HEK293 (cell line): ENCODE measurements around the gene CPNE8.

Experiments
- CTCF ChIA-PET: fragments of 350-600 bp; formaldehyde crosslinking; extraction: SDS; loops from one replicate; lab custom pipeline; 2021; ENCODE audit warnings: antibody characterized with exemption; lab: Yijun Ruan, JAX
- POLR2A ChIA-PET: fragments of 300-600 bp; formaldehyde crosslinking; extraction: SDS; loops from one replicate; lab custom pipeline; 2020; ENCODE audit warnings: antibody characterized with exemption, inconsistent platforms; lab: Yijun Ruan, JAX
- H3K27ac ChIP-seq: fragments of 200-500 bp; sonication (Bioruptor generic); 2 replicates; pipeline ENCODE4 v1.5.1; 2014; ENCODE audit warnings: low read depth, low read length, control low read depth, inconsistent platforms; ENCODE audit errors: extremely low read depth
- H3K36me3 ChIP-seq, 2 experiments: fragments of 200-500 bp in 1 of 2; sonication (Bioruptor generic) in 1 of 2; 1 replicate in 1 of 2; 2 replicates in 1 of 2; pipeline ENCODE4 v1.5.1; 2014 to 2017; ENCODE audit warnings: inconsistent platforms in 2 of 2, low read length in 2 of 2; ENCODE audit not compliant: control insufficient read depth in 2 of 2, insufficient read depth in 1 of 2
- H3K4me1 ChIP-seq: fragments of 200-500 bp; sonication (Bioruptor generic); 2 replicates; pipeline ENCODE4 v1.5.1; 2014; ENCODE audit warnings: mild to moderate bottlenecking, low read length, inconsistent platforms; ENCODE audit not compliant: control insufficient read depth, insufficient read depth
- H3K4me3 ChIP-seq: 2 replicates; pipeline ENCODE4 v1.5.1; 2011; ENCODE audit warnings: low read depth, mild to moderate bottlenecking, control low read depth, low read length, moderate library complexity
- H3K9me3 ChIP-seq: fragments of 200-500 bp; sonication (Bioruptor generic); 2 replicates; pipeline ENCODE4 v1.5.1; 2014; ENCODE audit warnings: low read depth, low read length, inconsistent platforms; ENCODE audit not compliant: control insufficient read depth, insufficient read depth
- AEBP2 ChIP-seq: fragments of 450-650 bp; formaldehyde crosslinking; IDR thresholded peaks from 2 replicates; pipeline ENCODE4 v1.5.1; 2016; ENCODE audit warnings: missing biosample characterization, missing genetic modification characterization, borderline replicate concordance
- BCL11B ChIP-seq: fragments of 450-650 bp; formaldehyde crosslinking; IDR thresholded peaks from 2 replicates; pipeline ENCODE4 v1.5.1; 2016; ENCODE audit warnings: low read depth, missing biosample characterization, missing genetic modification characterization
- FEZF1 ChIP-seq: fragments of 450-650 bp; formaldehyde crosslinking; IDR thresholded peaks from 2 replicates; pipeline ENCODE4 v1.5.1; 2016; ENCODE audit warnings: missing biosample characterization, missing genetic modification characterization
- SP2 ChIP-seq: fragments of 450-650 bp; formaldehyde crosslinking; IDR thresholded peaks from 2 replicates; pipeline ENCODE4 v1.5.1; 2016; ENCODE audit warnings: missing biosample characterization, missing genetic modification characterization
- ZBTB21 ChIP-seq: fragments of 450-650 bp; formaldehyde crosslinking; IDR thresholded peaks from 2 replicates; pipeline ENCODE4 v1.5.1; 2017; ENCODE audit warnings: missing biosample characterization, missing genetic modification characterization
- ZFHX2 ChIP-seq: fragments of 450-650 bp; formaldehyde crosslinking; conservative IDR thresholded peaks from 2 replicates; pipeline ENCODE4 v1.5.1; 2016; ENCODE audit warnings: missing biosample characterization, missing genetic modification characterization
- ZIC2 ChIP-seq: fragments of 450-650 bp; formaldehyde crosslinking; IDR thresholded peaks from 2 replicates; pipeline ENCODE4 v1.5.1; 2016; ENCODE audit warnings: missing biosample characterization, missing genetic modification characterization
- ZNF175 ChIP-seq: fragments of 450-650 bp; formaldehyde crosslinking; IDR thresholded peaks from 2 replicates; pipeline ENCODE4 v1.5.1; 2016; ENCODE audit warnings: missing biosample characterization, missing genetic modification characterization
- ZNF202 ChIP-seq: fragments of 450-650 bp; formaldehyde crosslinking; IDR thresholded peaks from 2 replicates; pipeline ENCODE4 v1.5.1; 2016; ENCODE audit warnings: missing biosample characterization, missing genetic modification characterization, borderline replicate concordance
- ZNF266 ChIP-seq: fragments of 450-650 bp; formaldehyde crosslinking; IDR thresholded peaks from 2 replicates; pipeline ENCODE4 v1.5.1; 2016; ENCODE audit warnings: missing biosample characterization, missing genetic modification characterization, low read depth
- ZNF274 ChIP-seq, 2 experiments: fragments of 200-500 bp in 1 of 2; fragments of 450-650 bp in 1 of 2; sonication (Bioruptor generic) in 1 of 2; formaldehyde crosslinking in 1 of 2; IDR thresholded peaks; 2 replicates each; pipeline versions ENCODE4 v1.5.1 to v1.6.1; 2014 to 2016; ENCODE audit warnings: borderline replicate concordance in 1 of 2, inconsistent platforms in 1 of 2, low read length in 1 of 2, missing biosample characterization in 1 of 2, missing genetic modification characterization in 1 of 2
- ZNF350 ChIP-seq: fragments of 450-650 bp; formaldehyde crosslinking; IDR thresholded peaks from 2 replicates; pipeline ENCODE4 v1.5.0; 2017; ENCODE audit warnings: missing biosample characterization, mild to moderate bottlenecking, missing genetic modification characterization
- ZNF510 ChIP-seq: fragments of 450-650 bp; formaldehyde crosslinking; IDR thresholded peaks from 2 replicates; pipeline ENCODE4 v1.5.1; 2018; ENCODE audit warnings: mild to moderate bottlenecking, missing genetic modification characterization, missing biosample characterization; ENCODE audit not compliant: insufficient replicate concordance
- ZNF571 ChIP-seq: fragments of 450-650 bp; formaldehyde crosslinking; IDR thresholded peaks from 2 replicates; pipeline ENCODE4 v1.5.0; 2017; ENCODE audit warnings: missing biosample characterization, missing genetic modification characterization
- ZNF600 ChIP-seq: fragments of 450-650 bp; formaldehyde crosslinking; IDR thresholded peaks from 2 replicates; pipeline ENCODE4 v1.5.1; 2016; ENCODE audit warnings: missing biosample characterization, missing genetic modification characterization
- ZNF776 ChIP-seq: fragments of 450-650 bp; formaldehyde crosslinking; IDR thresholded peaks from 2 replicates; pipeline ENCODE4 v1.5.0; 2017; ENCODE audit warnings: missing biosample characterization, missing genetic modification characterization, borderline replicate concordance
- ZNF837 ChIP-seq: fragments of 450-650 bp; formaldehyde crosslinking; IDR thresholded peaks from 2 replicates; pipeline ENCODE4 v1.5.1; 2016; ENCODE audit warnings: missing biosample characterization, missing genetic modification characterization
- TF ChIP-seq, protein P1 (sequence below): fragments of 450-650 bp; formaldehyde crosslinking; IDR thresholded peaks from 2 replicates; pipeline ENCODE4 v1.5.1; 2016; ENCODE audit warnings: missing biosample characterization, missing genetic modification characterization, low read depth
- TF ChIP-seq, protein P2 (sequence below): fragments of 450-650 bp; formaldehyde crosslinking; IDR thresholded peaks from 2 replicates; pipeline ENCODE4 v1.5.1; 2016; ENCODE audit warnings: missing biosample characterization, missing genetic modification characterization
- TF ChIP-seq, protein P3 (sequence below): fragments of 450-650 bp; formaldehyde crosslinking; IDR thresholded peaks from 2 replicates; pipeline ENCODE4 v1.5.1; 2016; ENCODE audit warnings: missing biosample characterization, missing genetic modification characterization, borderline replicate concordance

Gene CPNE8

GRCh38 chr12:38746744-38747143 is 158.6 kb downstream of the CPNE8 start:
- Histone ChIP-seq H3K4me3 (no peak overlapping the region), H3K9me3 (no peaks in the 10 kb centered on the region), H3K4me1 (no peaks in the 10 kb centered on the region), H3K27ac (no peak overlapping the region), H3K36me3 (no peaks in the 10 kb centered on the region)
- ChIA-PET POLR2A (no interaction called here), CTCF (no interaction called here)
- peak; percentile 93 for TF ChIP-seq ZNF510
- TF ChIP-seq AEBP2 (tag by site-specific recombination), result no peak

DNA sequence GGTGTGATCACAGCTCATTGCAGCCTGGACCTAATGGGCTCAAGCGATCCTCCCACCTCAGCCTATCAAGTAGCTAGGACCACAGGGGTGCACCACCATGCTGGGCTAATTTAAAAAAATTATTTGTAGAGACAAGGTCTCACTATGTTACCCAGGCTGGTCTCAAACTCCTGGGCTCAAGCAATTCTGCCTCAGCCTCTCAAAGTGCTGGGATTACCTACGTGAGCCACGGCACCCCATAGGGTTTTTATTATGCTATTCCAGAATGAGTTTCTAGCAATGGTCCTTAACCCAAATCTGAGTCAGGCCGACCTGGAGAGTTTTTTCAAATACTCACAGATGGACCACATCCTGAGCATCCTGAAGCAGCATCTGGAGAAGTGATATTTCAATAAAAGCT is 159.8 kb downstream of the CPNE8 start:
- no peaks in the 10 kb centered on the region for H3K36me3 ChIP-seq
- TF ChIP-seq ZNF837 (tag by site-specific recombination), result no peak
- TF ChIP-seq ZIC2, result peak; percentile 35; the same call in 1 of the 2 replicates
- ChIA-PET POLR2A (no interaction called here), CTCF (no interaction called here)
- H3K4me1 ChIP-seq, result no peaks in the 10 kb centered on the region
- H3K9me3 ChIP-seq, result no peaks in the 10 kb centered on the region
- H3K4me3 ChIP-seq, result no peak overlapping the region
- H3K27ac ChIP-seq, result no peak overlapping the region

DNA sequence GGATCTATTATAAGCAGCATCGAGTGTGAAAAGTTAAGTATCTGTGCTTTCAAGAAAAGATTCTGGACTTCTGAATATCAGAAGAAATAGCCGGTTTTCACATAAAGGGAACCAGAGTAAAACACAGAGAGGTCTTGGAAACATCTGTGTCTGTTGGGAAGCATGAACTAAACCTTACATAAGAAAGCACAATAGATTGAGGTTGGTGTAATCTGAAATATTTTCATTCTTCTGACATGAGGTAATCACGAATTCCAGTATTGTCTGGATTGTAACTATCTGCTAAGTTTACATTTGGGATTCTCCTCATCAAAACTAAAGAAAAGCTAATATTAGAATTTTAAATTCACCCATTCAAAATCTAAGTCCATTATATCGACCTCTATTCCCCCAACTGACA is 161.3 kb downstream of the CPNE8 start:
- POLR2A ChIA-PET, result no interaction called here

More for the DNA sequence above, 161.3 kb downstream of the CPNE8 start:
- no peak overlapping the region for H3K4me3 ChIP-seq
- H3K27ac ChIP-seq, result no peak overlapping the region
- no peak for TF ChIP-seq ZNF571 (tag by site-specific recombination)
- no peak for TF ChIP-seq ZFHX2 (tag by site-specific recombination)
- TF ChIP-seq ZNF175 (tag by site-specific recombination), result no peak
- no peak for TF ChIP-seq ZNF266 (tag by site-specific recombination)
- TF ChIP-seq, protein P1, sequence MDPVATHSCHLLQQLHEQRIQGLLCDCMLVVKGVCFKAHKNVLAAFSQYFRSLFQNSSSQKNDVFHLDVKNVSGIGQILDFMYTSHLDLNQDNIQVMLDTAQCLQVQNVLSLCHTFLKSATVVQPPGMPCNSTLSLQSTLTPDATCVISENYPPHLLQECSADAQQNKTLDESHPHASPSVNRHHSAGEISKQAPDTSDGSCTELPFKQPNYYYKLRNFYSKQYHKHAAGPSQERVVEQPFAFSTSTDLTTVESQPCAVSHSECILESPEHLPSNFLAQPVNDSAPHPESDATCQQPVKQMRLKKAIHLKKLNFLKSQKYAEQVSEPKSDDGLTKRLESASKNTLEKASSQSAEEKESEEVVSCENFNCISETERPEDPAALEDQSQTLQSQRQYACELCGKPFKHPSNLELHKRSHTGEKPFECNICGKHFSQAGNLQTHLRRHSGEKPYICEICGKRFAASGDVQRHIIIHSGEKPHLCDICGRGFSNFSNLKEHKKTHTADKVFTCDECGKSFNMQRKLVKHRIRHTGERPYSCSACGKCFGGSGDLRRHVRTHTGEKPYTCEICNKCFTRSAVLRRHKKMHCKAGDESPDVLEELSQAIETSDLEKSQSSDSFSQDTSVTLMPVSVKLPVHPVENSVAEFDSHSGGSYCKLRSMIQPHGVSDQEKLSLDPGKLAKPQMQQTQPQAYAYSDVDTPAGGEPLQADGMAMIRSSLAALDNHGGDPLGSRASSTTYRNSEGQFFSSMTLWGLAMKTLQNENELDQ, result no peak
- no peak for TF ChIP-seq ZNF350 (tag by site-specific recombination)
- TF ChIP-seq, protein P2, sequence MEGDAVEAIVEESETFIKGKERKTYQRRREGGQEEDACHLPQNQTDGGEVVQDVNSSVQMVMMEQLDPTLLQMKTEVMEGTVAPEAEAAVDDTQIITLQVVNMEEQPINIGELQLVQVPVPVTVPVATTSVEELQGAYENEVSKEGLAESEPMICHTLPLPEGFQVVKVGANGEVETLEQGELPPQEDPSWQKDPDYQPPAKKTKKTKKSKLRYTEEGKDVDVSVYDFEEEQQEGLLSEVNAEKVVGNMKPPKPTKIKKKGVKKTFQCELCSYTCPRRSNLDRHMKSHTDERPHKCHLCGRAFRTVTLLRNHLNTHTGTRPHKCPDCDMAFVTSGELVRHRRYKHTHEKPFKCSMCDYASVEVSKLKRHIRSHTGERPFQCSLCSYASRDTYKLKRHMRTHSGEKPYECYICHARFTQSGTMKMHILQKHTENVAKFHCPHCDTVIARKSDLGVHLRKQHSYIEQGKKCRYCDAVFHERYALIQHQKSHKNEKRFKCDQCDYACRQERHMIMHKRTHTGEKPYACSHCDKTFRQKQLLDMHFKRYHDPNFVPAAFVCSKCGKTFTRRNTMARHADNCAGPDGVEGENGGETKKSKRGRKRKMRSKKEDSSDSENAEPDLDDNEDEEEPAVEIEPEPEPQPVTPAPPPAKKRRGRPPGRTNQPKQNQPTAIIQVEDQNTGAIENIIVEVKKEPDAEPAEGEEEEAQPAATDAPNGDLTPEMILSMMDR (tag by site-specific recombination), result no peak
- no peak for TF ChIP-seq SP2 (tag by site-specific recombination)
- no peak for TF ChIP-seq BCL11B
- no peak for TF ChIP-seq ZNF600 (tag by site-specific recombination)
- no peak for TF ChIP-seq ZNF776
- no peak for TF ChIP-seq ZNF274 (IDR thresholded peaks at IDR 0.05; ENCODE audit: low read length)
- no peak for TF ChIP-seq ZNF274 (tag by site-specific recombination; IDR thresholded peaks at IDR 0.05; ENCODE audit: borderline replicate concordance)
- TF ChIP-seq FEZF1 (tag by site-specific recombination), result no peak
- TF ChIP-seq, protein P3, sequence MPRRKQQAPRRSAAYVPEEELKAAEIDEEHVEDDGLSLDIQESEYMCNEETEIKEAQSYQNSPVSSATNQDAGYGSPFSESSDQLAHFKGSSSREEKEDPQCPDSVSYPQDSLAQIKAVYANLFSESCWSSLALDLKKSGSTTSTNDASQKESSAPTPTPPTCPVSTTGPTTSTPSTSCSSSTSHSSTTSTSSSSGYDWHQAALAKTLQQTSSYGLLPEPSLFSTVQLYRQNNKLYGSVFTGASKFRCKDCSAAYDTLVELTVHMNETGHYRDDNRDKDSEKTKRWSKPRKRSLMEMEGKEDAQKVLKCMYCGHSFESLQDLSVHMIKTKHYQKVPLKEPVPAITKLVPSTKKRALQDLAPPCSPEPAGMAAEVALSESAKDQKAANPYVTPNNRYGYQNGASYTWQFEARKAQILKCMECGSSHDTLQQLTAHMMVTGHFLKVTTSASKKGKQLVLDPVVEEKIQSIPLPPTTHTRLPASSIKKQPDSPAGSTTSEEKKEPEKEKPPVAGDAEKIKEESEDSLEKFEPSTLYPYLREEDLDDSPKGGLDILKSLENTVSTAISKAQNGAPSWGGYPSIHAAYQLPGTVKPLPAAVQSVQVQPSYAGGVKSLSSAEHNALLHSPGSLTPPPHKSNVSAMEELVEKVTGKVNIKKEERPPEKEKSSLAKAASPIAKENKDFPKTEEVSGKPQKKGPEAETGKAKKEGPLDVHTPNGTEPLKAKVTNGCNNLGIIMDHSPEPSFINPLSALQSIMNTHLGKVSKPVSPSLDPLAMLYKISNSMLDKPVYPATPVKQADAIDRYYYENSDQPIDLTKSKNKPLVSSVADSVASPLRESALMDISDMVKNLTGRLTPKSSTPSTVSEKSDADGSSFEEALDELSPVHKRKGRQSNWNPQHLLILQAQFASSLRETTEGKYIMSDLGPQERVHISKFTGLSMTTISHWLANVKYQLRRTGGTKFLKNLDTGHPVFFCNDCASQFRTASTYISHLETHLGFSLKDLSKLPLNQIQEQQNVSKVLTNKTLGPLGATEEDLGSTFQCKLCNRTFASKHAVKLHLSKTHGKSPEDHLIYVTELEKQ (tag by site-specific recombination), result no peak
- TF ChIP-seq ZIC2, result no peak
- TF ChIP-seq ZNF202, result no peak
- no peak for TF ChIP-seq ZBTB21 (tag by site-specific recombination)
- TF ChIP-seq, all 188 proteins: peak for 0
- Histone ChIP-seq H3K36me3 (no peaks in the 10 kb centered on the region), H3K9me3 (no peaks in the 10 kb centered on the region), H3K4me1 (no peaks in the 10 kb centered on the region)
- CTCF ChIA-PET, result no interaction called here
